Skeletal muscle tissue (tissue), 4 donors: ENCODE measurements around the gene FOXF1. TPM values are rescaled to one million over a fixed set of nuclear protein-coding genes. Genes with fewer than 3 reads are reported as not detected.

Experiments used
- H3K27ac ChIP-seq: one replicate; pipeline ENCODE4 v1.7.0; 2013; ENCODE audit warnings: mild to moderate bottlenecking, low read depth, low read length, inconsistent platforms
- H3K27me3 ChIP-seq, 3 donors: one replicate each; pipeline ENCODE4 v1.7.0; 2013; ENCODE audit warnings: low read length in 3 of 3; ENCODE audit not compliant: control insufficient read depth in 3 of 3, insufficient read depth in 3 of 3
- H3K36me3 ChIP-seq, 3 donors: one replicate each; pipeline ENCODE4 v1.7.0; 2013; ENCODE audit warnings: low read length in 3 of 3; ENCODE audit not compliant: control insufficient read depth in 3 of 3, insufficient read depth in 3 of 3
- H3K4me1 ChIP-seq, 3 donors: one replicate each; pipeline ENCODE4 v1.7.0; 2013; ENCODE audit warnings: low read length in 3 of 3, mild to moderate bottlenecking in 3 of 3; ENCODE audit not compliant: control insufficient read depth in 3 of 3, insufficient read depth in 3 of 3
- H3K4me3 ChIP-seq, 3 donors: one replicate each; pipeline ENCODE4 v1.7.0; 2013; ENCODE audit warnings: low read length in 3 of 3
- H3K9ac ChIP-seq, 3 donors: one replicate each; pipeline ENCODE4 v1.7.0; 2013; ENCODE audit warnings: low read length in 3 of 3, mild to moderate bottlenecking in 3 of 3, moderate library complexity in 2 of 3, low read depth in 1 of 3
- H3K9me3 ChIP-seq, 3 donors: one replicate each; pipeline ENCODE4 v1.7.0; 2013; ENCODE audit warnings: low read length in 3 of 3; ENCODE audit not compliant: control insufficient read depth in 3 of 3
- total RNA-seq: library from RNA; depleted of rRNA; stranded (reverse); fragments of >200 nt; gene quantifications from one replicate; pipeline ENCODE4 v1.2.3, GENCODE V29; 2014
- donor health status: Osteomylitis.

Gene FOXF1
- total RNA-seq, 1 donor from 2014 or later: not detected

DNA sequence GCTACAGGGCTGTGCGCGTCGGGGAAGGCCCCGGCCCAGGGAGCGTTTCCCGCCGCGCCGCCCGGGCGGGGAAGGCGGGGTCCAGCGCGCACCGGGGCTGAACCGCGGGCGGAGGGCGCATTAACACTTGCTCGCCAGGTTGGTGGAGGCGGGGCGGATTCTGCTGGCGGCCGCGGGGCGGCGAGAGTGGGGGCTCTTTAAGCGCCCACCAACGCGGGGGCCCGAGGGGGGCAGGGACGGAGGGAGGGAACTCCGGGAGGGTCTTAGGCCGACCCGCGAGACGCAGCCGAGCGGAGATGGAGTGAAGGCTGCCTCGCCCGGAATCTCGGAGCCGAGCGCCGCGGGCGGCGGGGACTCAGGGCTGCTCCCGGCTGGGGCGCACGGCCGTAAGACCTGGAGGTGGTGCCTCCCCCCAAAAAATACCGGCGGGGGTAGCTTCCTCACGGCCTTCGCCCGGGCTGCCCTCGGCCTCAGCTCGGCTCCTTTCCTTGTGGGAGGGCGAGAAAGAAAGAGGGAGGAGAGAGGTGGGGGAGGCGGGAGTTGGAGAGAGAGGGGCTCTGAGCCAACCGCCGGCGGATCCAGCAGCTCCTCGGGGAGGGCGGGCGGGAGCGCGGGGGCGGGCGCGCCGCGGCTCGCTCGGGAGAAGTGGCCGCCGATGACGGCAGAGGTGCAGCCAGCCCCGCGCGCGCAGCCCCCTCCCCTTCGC, 415 bp upstream of the FOXF1 start:
- peaks cover 4 to 42% (median 27%) of the 10 kb centered on the region in 3 donors for H3K4me1 ChIP-seq
- no peaks in the 10 kb centered on the region for H3K9me3 ChIP-seq
- H3K4me3 ChIP-seq: peak overlapping the region; percentile 67 to 81 (median 72)
- H3K27me3 ChIP-seq: peaks cover 81 to 86% (median 81%) of the 10 kb centered on the region in 3 donors
- no peak overlapping the region for H3K27ac ChIP-seq
- H3K9ac ChIP-seq: peak overlapping the region in 2 of 3 donors; percentile 34 to 66
- no peaks in the 10 kb centered on the region for H3K36me3 ChIP-seq

DNA sequence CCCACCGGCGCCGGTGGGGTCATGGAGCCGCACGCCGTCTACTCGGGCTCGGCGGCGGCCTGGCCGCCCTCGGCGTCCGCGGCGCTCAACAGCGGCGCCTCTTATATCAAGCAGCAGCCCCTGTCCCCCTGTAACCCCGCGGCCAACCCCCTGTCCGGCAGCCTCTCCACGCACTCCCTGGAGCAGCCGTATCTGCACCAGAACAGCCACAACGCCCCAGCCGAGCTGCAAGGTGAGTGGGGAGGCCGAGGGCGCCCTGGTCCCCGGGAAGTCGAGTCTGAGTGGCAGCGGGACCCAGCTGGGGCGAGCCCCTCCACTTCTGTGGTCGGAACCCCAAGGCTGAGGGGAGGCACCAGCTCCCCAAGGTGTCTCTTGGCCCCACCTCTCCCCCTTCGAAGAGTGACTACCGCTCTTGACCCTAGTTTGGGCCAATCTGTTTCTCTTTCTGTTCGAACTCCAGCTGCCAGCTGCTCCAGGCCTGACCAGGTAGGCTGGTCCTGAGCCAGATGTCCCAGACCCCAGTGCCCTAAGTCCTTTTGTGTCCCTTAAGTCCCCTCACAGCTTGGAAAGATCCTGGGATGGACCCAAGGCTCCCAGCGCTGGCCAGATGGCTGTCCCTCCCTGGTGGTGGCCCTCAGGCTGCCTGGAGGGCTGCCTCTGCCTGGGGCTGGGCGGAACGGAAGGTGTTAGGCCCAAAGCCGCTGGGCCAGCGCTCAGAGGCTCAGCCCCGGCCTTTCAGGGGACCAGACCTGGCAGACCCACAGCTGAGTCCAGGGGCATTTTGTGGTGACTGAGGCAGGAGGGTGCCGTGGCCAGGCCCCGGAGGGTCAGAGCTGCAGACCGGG, 1.2 kb downstream of the FOXF1 start:
- H3K9ac ChIP-seq: no peak overlapping the region
- no peak overlapping the region for H3K27ac ChIP-seq
- H3K9me3 ChIP-seq: no peaks in the 10 kb centered on the region
- no peaks in the 10 kb centered on the region for H3K36me3 ChIP-seq
- H3K27me3 ChIP-seq: peaks cover 83 to 90% (median 84%) of the 10 kb centered on the region in 3 donors
- H3K4me1 ChIP-seq: peaks cover 9 to 48% (median 31%) of the 10 kb centered on the region in 3 donors
- no peak overlapping the region for H3K4me3 ChIP-seq

DNA sequence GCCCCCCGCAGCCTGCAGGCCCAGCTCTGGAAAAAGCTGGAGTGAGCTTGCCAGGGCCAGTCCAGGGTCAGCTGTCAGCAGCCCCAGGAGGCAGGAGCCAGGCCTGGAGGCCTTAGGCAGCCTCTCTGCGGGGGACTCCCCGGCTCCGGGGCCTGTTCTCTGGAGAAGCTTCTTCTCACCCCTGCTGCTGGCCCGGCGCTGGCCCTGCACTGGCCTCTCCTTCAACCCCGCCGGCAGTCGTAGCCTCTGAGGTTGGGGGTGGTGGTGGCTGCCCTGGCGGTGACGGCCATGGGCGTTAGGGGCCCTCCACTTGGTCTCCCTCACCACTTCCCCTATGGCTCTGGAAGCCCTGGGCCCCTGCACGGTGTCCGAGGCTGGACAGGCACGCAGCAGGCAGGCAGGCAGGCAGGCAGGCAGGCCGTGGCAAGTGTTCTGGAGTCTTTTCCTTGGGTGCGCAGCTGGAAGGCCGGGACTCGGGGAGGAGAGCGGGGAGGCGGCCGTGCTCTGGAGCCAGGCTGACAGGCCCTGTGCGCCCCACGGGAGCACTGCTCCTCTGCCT, 2.1 kb downstream of the FOXF1 start:
- H3K36me3 ChIP-seq: no peaks in the 10 kb centered on the region
- H3K4me1 ChIP-seq: peaks cover 9 to 47% (median 31%) of the 10 kb centered on the region in 3 donors
- no peak overlapping the region for H3K4me3 ChIP-seq
- no peaks in the 10 kb centered on the region for H3K9me3 ChIP-seq
- H3K27me3 ChIP-seq: peaks cover 83 to 90% (median 84%) of the 10 kb centered on the region in 3 donors
- H3K9ac ChIP-seq: no peak overlapping the region
- H3K27ac ChIP-seq: no peak overlapping the region

DNA sequence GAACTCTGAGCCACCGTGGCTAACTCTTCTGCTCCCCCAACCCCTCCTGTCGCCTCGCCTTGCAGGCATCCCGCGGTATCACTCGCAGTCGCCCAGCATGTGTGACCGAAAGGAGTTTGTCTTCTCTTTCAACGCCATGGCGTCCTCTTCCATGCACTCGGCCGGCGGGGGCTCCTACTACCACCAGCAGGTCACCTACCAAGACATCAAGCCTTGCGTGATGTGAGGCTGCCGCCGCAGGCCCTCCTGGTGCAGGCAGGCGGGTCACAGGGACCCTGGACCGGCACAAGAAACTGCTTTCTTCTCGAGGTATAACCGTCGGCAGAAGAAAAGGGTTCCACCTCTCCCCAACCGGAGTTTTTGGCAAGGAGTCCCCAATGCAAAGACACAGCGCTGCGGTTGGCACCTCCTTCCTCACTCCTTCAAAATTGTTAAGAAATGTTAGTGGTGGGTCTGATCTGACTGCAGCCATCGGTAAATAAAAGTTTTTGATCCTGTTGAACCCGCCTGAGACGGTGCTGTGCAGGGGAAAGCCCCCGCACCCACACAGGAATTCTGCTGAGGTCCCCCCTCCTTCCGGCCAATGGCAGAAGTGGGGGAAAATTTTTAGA, 2.6 kb downstream of the FOXF1 start:
- Histone ChIP-seq H3K4me1 (peaks cover 9 to 41% (median 26%) of the 10 kb centered on the region in 3 donors), H3K27me3 (peaks cover 83 to 90% (median 84%) of the 10 kb centered on the region in 3 donors), H3K4me3 (no peak overlapping the region), H3K36me3 (no peaks in the 10 kb centered on the region), H3K9ac (no peak overlapping the region), H3K27ac (no peak overlapping the region), H3K9me3 (no peaks in the 10 kb centered on the region)

DNA sequence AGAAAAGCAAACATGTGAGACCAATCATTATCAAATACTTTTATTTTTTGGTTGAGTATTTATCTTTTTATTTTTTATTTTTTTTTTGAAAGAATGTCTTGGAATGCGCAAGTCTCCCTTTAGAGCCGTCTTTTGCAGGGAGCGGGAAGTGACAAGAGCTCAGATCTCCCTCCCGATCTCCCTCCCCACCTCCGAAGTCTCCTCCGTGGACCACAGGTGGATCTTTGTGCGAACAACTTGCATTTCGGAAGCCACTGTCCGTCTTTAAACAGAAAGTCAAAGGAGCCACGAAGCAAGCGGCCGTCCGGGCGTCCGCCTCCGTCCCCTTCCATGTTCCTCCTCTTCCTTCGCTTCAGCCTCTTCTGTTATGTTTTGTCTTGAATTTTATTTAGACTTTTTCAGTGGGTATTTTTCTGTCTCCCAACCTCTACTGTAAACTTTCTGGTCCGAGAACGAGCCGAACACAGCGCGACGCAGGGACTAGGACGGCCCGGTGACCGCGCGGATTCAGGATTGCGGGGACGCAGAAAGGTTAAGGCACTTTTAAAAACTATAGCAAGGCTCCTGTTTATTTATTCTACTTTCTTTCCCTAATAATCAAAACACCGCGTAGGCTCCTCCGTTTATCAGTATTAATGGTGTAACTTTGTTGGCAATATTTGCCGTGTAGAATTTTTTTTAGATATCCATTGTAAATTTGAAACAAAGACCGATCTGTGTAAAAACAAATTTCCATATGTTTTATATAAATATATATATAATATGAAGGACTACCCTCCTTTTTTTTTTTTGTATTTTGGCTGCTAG, 3.3 kb downstream of the FOXF1 start:
- H3K27me3 ChIP-seq: peaks cover 83 to 90% (median 83%) of the 10 kb centered on the region in 3 donors
- H3K4me1 ChIP-seq: peaks cover 9 to 35% (median 20%) of the 10 kb centered on the region in 3 donors
- H3K9me3 ChIP-seq: no peaks in the 10 kb centered on the region
- no peak overlapping the region for H3K4me3 ChIP-seq
- H3K27ac ChIP-seq: no peak overlapping the region
- no peak overlapping the region for H3K9ac ChIP-seq
- no peaks in the 10 kb centered on the region for H3K36me3 ChIP-seq

DNA sequence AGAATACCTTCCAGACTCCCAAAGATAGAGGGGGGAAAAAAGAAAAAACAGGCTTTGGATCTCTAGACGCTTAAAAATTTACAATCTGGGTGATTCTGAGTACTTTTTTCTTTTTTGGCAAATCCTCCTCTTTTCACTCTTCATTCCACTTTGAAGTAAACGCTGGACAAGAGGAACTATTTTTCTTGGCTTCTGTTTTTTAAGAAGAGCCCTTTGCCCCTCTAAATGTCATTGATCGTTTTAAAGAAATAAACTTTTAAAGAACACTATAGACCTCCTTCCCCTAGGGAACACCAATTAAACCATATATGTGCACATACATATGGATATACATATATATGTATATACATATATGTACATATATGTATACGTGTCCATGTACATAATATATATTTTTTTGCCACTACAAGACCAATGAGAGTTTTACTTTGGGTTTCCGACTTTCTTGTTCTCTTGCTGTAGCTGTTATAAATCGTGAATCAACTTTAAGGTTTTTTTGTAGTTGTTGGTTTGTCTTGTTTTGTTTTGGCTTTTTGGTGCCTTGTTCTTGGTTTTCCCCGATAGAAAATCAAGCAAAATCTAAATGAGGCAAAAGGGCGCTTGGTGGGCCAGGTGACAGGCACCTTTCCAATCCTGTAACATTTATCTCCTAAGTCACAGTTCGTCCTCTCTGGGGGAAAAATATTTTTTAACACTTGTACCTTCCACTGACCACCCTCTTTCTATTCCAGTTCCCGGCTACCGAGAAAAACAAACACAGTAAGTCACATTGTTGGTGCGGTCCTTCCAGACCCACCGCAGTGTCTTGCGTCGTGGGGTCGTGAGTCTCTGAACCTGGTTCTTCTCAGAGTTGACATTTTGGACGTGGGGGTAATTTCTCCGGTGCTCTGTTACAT, 4.4 kb downstream of the FOXF1 start:
- H3K4me3 ChIP-seq: no peak overlapping the region
- H3K36me3 ChIP-seq: no peaks in the 10 kb centered on the region
- peaks cover 5 to 26% (median 14%) of the 10 kb centered on the region in 3 donors for H3K4me1 ChIP-seq
- H3K9me3 ChIP-seq: no peaks in the 10 kb centered on the region
- H3K27ac ChIP-seq: no peak overlapping the region
- H3K27me3 ChIP-seq: peaks cover 84 to 90% (median 85%) of the 10 kb centered on the region in 3 donors
- no peak overlapping the region for H3K9ac ChIP-seq

DNA sequence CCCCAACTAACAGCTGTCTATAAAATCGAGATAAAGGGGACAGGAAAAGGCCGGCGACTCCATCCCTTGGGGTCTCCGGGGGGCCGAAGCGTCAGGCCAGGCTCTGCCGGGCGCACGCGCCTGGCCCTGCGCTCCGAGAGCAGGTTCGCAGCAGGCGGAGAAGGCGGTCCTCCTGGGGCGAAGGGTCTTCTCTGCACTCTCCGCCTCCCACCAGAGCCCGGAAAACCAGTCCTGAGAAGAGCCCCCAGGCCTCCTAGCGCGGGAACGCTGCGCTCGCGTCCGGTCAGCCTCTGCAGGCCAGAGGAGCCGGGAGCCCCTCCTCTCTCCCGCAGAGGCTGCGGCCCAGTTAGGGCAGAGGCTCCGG, 5.1 kb downstream of the FOXF1 start:
- Histone ChIP-seq H3K36me3 (no peaks in the 10 kb centered on the region), H3K27me3 (peaks cover 91 to 96% (median 92%) of the 10 kb centered on the region in 3 donors), H3K9me3 (no peaks in the 10 kb centered on the region), H3K4me3 (no peak overlapping the region), H3K4me1 (peaks cover 5 to 27% (median 15%) of the 10 kb centered on the region in 3 donors), H3K9ac (no peak overlapping the region), H3K27ac (no peak overlapping the region)

DNA sequence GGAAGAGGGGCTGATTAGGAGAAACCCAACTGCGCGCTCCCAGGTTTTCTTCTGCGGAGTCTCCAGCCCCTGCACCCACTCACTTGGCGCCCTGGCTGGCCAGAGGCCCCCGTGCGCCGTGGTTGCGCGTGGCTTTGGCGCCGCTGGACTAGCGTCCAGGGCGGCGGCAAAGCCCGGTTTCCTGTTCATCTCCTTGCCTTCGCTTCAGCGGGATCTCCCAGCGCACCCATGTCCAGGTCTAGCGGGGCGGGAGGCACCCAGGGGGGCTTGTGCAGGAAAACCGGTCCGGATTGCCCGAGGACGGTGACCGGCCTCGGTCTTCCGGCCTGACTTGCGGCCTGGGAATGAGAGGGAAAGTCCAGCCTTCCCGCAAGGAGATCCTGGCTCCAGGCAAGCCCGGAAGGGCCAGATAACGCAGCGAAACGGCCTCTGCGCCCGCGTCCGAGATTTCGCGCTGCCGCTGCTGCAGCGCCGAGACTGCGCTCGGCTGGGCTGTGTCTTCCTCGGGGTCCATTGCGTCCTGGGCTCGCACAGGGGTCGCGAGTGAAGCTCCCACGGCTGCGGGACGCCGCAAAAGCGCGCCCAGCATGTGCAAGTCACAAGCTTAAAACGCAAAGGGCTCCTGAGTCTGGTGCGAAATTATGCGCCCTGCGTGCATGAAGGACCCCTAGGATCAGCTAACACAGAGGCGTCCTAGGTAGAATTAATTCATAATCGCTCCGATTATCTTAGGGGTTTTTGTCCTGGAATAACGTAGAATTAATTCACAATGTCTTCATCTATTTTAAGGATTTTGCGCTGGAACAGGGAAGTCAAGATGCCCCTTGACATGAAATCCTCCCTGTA, 5.7 kb downstream of the FOXF1 start:
- H3K27me3 ChIP-seq: peaks cover 92 to 97% (median 92%) of the 10 kb centered on the region in 3 donors
- H3K27ac ChIP-seq: no peak overlapping the region
- H3K4me3 ChIP-seq: peak overlapping the region in 1 of 3 donors; percentile 29
- H3K4me1 ChIP-seq: peaks cover 5 to 22% (median 16%) of the 10 kb centered on the region in 3 donors
- no peaks in the 10 kb centered on the region for H3K9me3 ChIP-seq
- no peaks in the 10 kb centered on the region for H3K36me3 ChIP-seq
- no peak overlapping the region for H3K9ac ChIP-seq
